Type B pancreatic cell (in vitro differentiated cells): Measurements from ENCODE around the gene BCL2L13. TPM values are rescaled to one million over a fixed set of nuclear protein-coding genes. Genes with fewer than 3 reads are reported as not detected.

Experiments
- DNase-seq: peaks from one replicate; pipeline ENCODE4 v3.0.0; 2021; ENCODE audit warnings: mixed read lengths; ENCODE audit not compliant: unreplicated experiment; ENCODE audit errors: extremely low spot score
- H3K27ac Mint-ChIP-seq: 2 replicates; pipeline ENCODE4 v1.8.0; 2021; ENCODE audit warnings: mild to moderate bottlenecking, mixed read lengths
- H3K27me3 Mint-ChIP-seq: 2 replicates; pipeline ENCODE4 v1.8.0; 2021; ENCODE audit warnings: mixed read lengths
- H3K36me3 Mint-ChIP-seq: 2 replicates; pipeline ENCODE4 v1.8.0; 2021; ENCODE audit warnings: mixed read lengths
- H3K4me1 Mint-ChIP-seq: one replicate; pipeline ENCODE4 v1.8.0; 2021; ENCODE audit warnings: mixed read lengths; ENCODE audit not compliant: unreplicated experiment
- H3K4me3 Mint-ChIP-seq: 2 replicates; pipeline ENCODE4 v1.8.0; 2021; ENCODE audit warnings: mild to moderate bottlenecking, mixed read lengths
- H3K9me3 Mint-ChIP-seq: 2 replicates; pipeline ENCODE4 v1.8.0; 2021; ENCODE audit warnings: mixed read lengths
- CTCF ChIP-seq: fragments of 200-600 bp; sonication (generic); conservative IDR thresholded peaks from 2 replicates; pipeline ENCODE4 v1.5.0; 2021; ENCODE audit warnings: antibody characterized with exemption, mild to moderate bottlenecking
- total RNA-seq: library from RNA; stranded (reverse); gene quantifications from 2 replicates; pipeline ENCODE4 v1.2.1, GENCODE V29; 2021; ENCODE audit warnings: low replicate concordance

Gene BCL2L13
- total RNA-seq, 1 donor from 2014 or later = 32.5 TPM

GRCh38 chr22:17770180-17771077, 131.9 kb downstream of the BCL2L13 start:
- TF ChIP-seq CTCF = no peak
- H3K36me3 Mint-ChIP-seq = no peaks in the 10 kb centered on the region
- peak; percentile 65 for DNase-seq
- no peaks in the 10 kb centered on the region for H3K27me3 Mint-ChIP-seq
- H3K4me3 Mint-ChIP-seq = no peak overlapping the region
- H3K27ac Mint-ChIP-seq = peak overlapping the region; percentile 39
- no peaks in the 10 kb centered on the region for H3K9me3 Mint-ChIP-seq
- peaks cover 19% of the 10 kb centered on the region for H3K4me1 Mint-ChIP-seq

GRCh38 chr22:17772249-17772957, 133.8 kb downstream of the BCL2L13 start:
- Mint-ChIP-seq H3K27me3 (no peaks in the 10 kb centered on the region), H3K36me3 (no peaks in the 10 kb centered on the region)

GRCh38 chr22:17772958-17773605, 134.5 kb downstream of the BCL2L13 start:
- peaks cover 31% of the 10 kb centered on the region for H3K4me1 Mint-ChIP-seq
- no peaks in the 10 kb centered on the region for H3K9me3 Mint-ChIP-seq
- H3K36me3 Mint-ChIP-seq = no peaks in the 10 kb centered on the region
- H3K27me3 Mint-ChIP-seq = peaks cover 3% of the 10 kb centered on the region
- peak overlapping the region; percentile 89 for H3K4me3 Mint-ChIP-seq
- peak overlapping the region; percentile 83 for H3K27ac Mint-ChIP-seq
- no peak for DNase-seq
- no peak for TF ChIP-seq CTCF

More at GRCh38 chr22:17772249-17772957, 133.8 kb downstream of the BCL2L13 start:
- peak; percentile 66 for DNase-seq
- H3K9me3 Mint-ChIP-seq = no peaks in the 10 kb centered on the region
- H3K27ac Mint-ChIP-seq = peak overlapping the region; percentile 83
- no peak for TF ChIP-seq CTCF
- H3K4me3 Mint-ChIP-seq = peak overlapping the region; percentile 89
- peaks cover 28% of the 10 kb centered on the region for H3K4me1 Mint-ChIP-seq

GRCh38 chr22:17773606-17774205, 135.1 kb downstream of the BCL2L13 start:
- no peaks in the 10 kb centered on the region for H3K36me3 Mint-ChIP-seq
- TF ChIP-seq CTCF = no peak
- H3K9me3 Mint-ChIP-seq = no peaks in the 10 kb centered on the region
- peak; percentile 81 for DNase-seq
- peaks cover 31% of the 10 kb centered on the region for H3K4me1 Mint-ChIP-seq
- peaks cover 3% of the 10 kb centered on the region for H3K27me3 Mint-ChIP-seq
- H3K27ac Mint-ChIP-seq = peak overlapping the region; percentile 83
- peak overlapping the region; percentile 89 for H3K4me3 Mint-ChIP-seq

GRCh38 chr22:17774206-17774925, 135.8 kb downstream of the BCL2L13 start, which contains the start of gene BID:
BID (minus strand) TSS chr22:17774469; CDS start chr22:17750116, 24,353 bp downstream.
- TF ChIP-seq CTCF = no peak
- Mint-ChIP-seq H3K4me3 (peak within 1 kb of the TSS; percentile 89), H3K27ac (peak within 1 kb of the TSS; percentile 83), H3K4me1 (peaks cover 36% of the 10 kb centered on the region), H3K36me3 (no peaks in the 10 kb centered on the region), H3K27me3 (peaks cover 3% of the 10 kb centered on the region), H3K9me3 (no peaks in the 10 kb centered on the region)
- DNase-seq = peak; percentile 72
